K562 (cell line): ENCODE results near the gene ADAMTS15. TPM values are rescaled to one million over a fixed set of nuclear protein-coding genes. Genes with fewer than 3 reads are reported as not detected.

Experiments used
- ATAC-seq: fragments of 200-7000 bp; cut with Tn5 transposase; 3 replicates; pipeline ENCODE4 v1.9.1; 2020; ENCODE audit warnings: moderate library complexity
- BruUV-seq: library from RNA; stranded (reverse); fragments of 400-500 nt; replicated peaks from 2 replicates; lab custom pipeline; 2021; lab: Mats Ljungman, UMichigan
- CTCF ChIA-PET: fragments of 300-600 bp; formaldehyde crosslinking; extraction: SDS; loops from one replicate; lab custom pipeline; 2021; ENCODE audit warnings: low intra/inter-chr PET ratio; lab: Yijun Ruan, JAX
- POLR2A ChIA-PET: fragments of 300-600, 350-650 bp; sonication (Branson Sonifier 250); formaldehyde crosslinking; extraction: SDS; loops from one replicate; lab custom pipeline; 2021; ENCODE audit warnings: antibody characterized with exemption, inconsistent platforms; lab: Yijun Ruan, JAX
- DNase-seq, 4 experiments: peaks; one replicate each; pipeline versions ENCODE4 v3.0.0 to v3.0.0-alpha.2; 2011 to 2018; ENCODE audit warnings: low spot score in 3 of 4, mixed read lengths in 3 of 4; ENCODE audit errors: extremely low read depth in 1 of 4
- FAIRE-seq: peaks from 2 replicates; lab custom pipeline; 2011; peaks lifted over from hg19 to GRCh38; lab: Jason Lieb, UNC
- H2AFZ ChIP-seq: 2 replicates; pipeline ENCODE4 v1.6.0; 2011; ENCODE audit warnings: low read depth, low read length, control low read depth, inconsistent platforms
- H3K27ac ChIP-seq: fragments of 200-600 bp; 3 replicates; pipeline ENCODE4 v1.8.0; 2011; ENCODE audit warnings: low read depth, mild to moderate bottlenecking, control low read depth, inconsistent platforms, low read length, moderate library complexity, mixed read lengths; ENCODE audit errors: extremely low read depth
- H3K27me3 ChIP-seq, 2 experiments: fragments of 300-600 bp in 1 of 2; 2 replicates in 1 of 2; 3 replicates in 1 of 2; pipeline versions ENCODE4 v1.6.0 to v1.8.0; 2011; ENCODE audit warnings: inconsistent platforms in 2 of 2, low read length in 2 of 2, mild to moderate bottlenecking in 1 of 2, mixed read lengths in 1 of 2, moderate library complexity in 1 of 2; ENCODE audit not compliant: control insufficient read depth in 2 of 2, insufficient read depth in 2 of 2
- H3K36me3 ChIP-seq: fragments of 300-600 bp; 3 replicates; pipeline ENCODE4 v1.8.0; 2011; ENCODE audit warnings: mild to moderate bottlenecking, low read length, inconsistent platforms; ENCODE audit not compliant: control insufficient read depth, insufficient read depth
- H3K4me1 ChIP-seq, 2 experiments: fragments of 200-600 bp in 1 of 2; replicated peaks in 1 of 2; 2 replicates in 1 of 2; 3 replicates in 1 of 2; pipeline versions ENCODE4 v1.5.1 to v1.8.0; 2011; ENCODE audit warnings: inconsistent platforms in 2 of 2, low read length in 2 of 2, mild to moderate bottlenecking in 1 of 2, mixed read lengths in 1 of 2, moderate library complexity in 1 of 2; ENCODE audit not compliant: control insufficient read depth in 2 of 2, insufficient read depth in 2 of 2
- H3K4me2 ChIP-seq: 2 replicates; pipeline ENCODE4 v1.6.1; 2011; ENCODE audit warnings: low read length, control low read depth, inconsistent platforms, mixed read lengths; ENCODE audit not compliant: insufficient read depth
- H3K4me3 ChIP-seq: fragments of 200-600 bp; sonication (generic), shearing (Covaris generic); 2 replicates; pipeline ENCODE4 v1.5.1; 2016; ENCODE audit warnings: control low read depth, inconsistent platforms
- H3K79me2 ChIP-seq: fragments of 200-600 bp; 3 replicates; pipeline ENCODE4 v1.8.0; 2011; ENCODE audit warnings: low read length, inconsistent platforms; ENCODE audit not compliant: control insufficient read depth, insufficient read depth
- H3K9ac ChIP-seq, 2 experiments: 2 replicates each; pipeline versions ENCODE4 v1.6.0 to v1.6.1; 2011; ENCODE audit warnings: low read depth in 2 of 2, low read length in 2 of 2, control low read depth in 1 of 2, inconsistent platforms in 1 of 2, mild to moderate bottlenecking in 1 of 2, mixed read lengths in 1 of 2; ENCODE audit not compliant: insufficient read depth in 1 of 2
- H3K9me1 ChIP-seq: one replicate; pipeline ENCODE4 v1.6.0; 2011; ENCODE audit warnings: inconsistent platforms, mild to moderate bottlenecking, low read length, moderate library complexity; ENCODE audit not compliant: control insufficient read depth, insufficient read depth
- H3K9me3 ChIP-seq: replicated peaks from 2 replicates; pipeline ENCODE4 v1.5.1; 2011; ENCODE audit warnings: low read depth, low read length, inconsistent platforms; ENCODE audit not compliant: control insufficient read depth, insufficient read depth
- H4K20me1 ChIP-seq: replicated peaks from 2 replicates; pipeline ENCODE4 v1.6.1; 2011; ENCODE audit warnings: low read length, inconsistent platforms, mixed read lengths; ENCODE audit not compliant: control insufficient read depth, insufficient read depth
- ELF4 ChIP-seq: fragments of 450-650 bp; formaldehyde crosslinking; IDR thresholded peaks from 2 replicates; pipeline ENCODE4 v1.4.0; 2022; ENCODE audit warnings: missing genetic modification characterization
- HDAC6 ChIP-seq: IDR thresholded peaks from 2 replicates; pipeline ENCODE4 v1.6.1; 2012; ENCODE audit warnings: low read depth, mild to moderate bottlenecking, control low read depth, inconsistent platforms, low read length, moderate library complexity
- HSF4 ChIP-seq: fragments of 250-450 bp; sonication (Bioruptor Pico); IDR thresholded peaks from 2 replicates; pipeline ENCODE4 v2.1.2; 2022; ENCODE audit warnings: mild to moderate bottlenecking, moderate library complexity, borderline replicate concordance
- POLR2A ChIP-seq: fragments of 450-650 bp; conservative IDR thresholded peaks from 2 replicates; pipeline ENCODE4 v1.6.1; 2016
- POLR2G ChIP-seq: fragments of 200-400 bp; formaldehyde crosslinking; IDR thresholded peaks from 2 replicates; pipeline ENCODE4 v1.6.1; 2017; ENCODE audit warnings: low read depth, mild to moderate bottlenecking, antibody characterized with exemption, low read length, moderate library complexity
- ZKSCAN1 ChIP-seq: fragments of 150-350 bp; IDR thresholded peaks from 2 replicates; pipeline ENCODE4 v1.6.1; 2016; ENCODE audit warnings: low read depth, low read length
- ZNF280B ChIP-seq: fragments of 250-450 bp; sonication (Bioruptor Pico); IDR thresholded peaks from 2 replicates; pipeline ENCODE4 v1.5.1; 2021; ENCODE audit warnings: mild to moderate bottlenecking
- ZNF311 ChIP-seq: fragments of 250-450 bp; sonication (Bioruptor Pico); IDR thresholded peaks from 2 replicates; pipeline ENCODE4 v1.4.0; 2020; ENCODE audit warnings: mild to moderate bottlenecking, moderate library complexity
- ZNF57 ChIP-seq: fragments of 450-650 bp; formaldehyde crosslinking; IDR thresholded peaks from 2 replicates; pipeline ENCODE4 v1.4.0; 2020; ENCODE audit warnings: mild to moderate bottlenecking, moderate library complexity
- ZNF696 ChIP-seq: fragments of 250-450 bp; sonication (Bioruptor Pico); conservative IDR thresholded peaks from 2 replicates; pipeline ENCODE4 v1.4.0; 2020; ENCODE audit warnings: mild to moderate bottlenecking, moderate library complexity
- WGBS: fragments of 100-300 bp; shearing (Covaris generic); methylation state at CpG from one replicate; pipeline ENCODE4 v1.1.6; 2016; ENCODE audit warnings: low coverage, mixed read lengths; ENCODE audit not compliant: insufficient coverage; ENCODE audit errors: missing lambda C conversion rate; 5-methylcytosine and 5-hydroxymethylcytosine counted together
- in situ Hi-C: fragments of 300-500 bp; cut with MboI; formaldehyde crosslinking; loops from 4 replicates; pipeline ENCODE4 v1.15.0; 2018; ENCODE audit warnings: inconsistent platforms, mixed read lengths
- intact Hi-C: fragments of 100-400 bp; cut with micrococcal nuclease; formaldehyde crosslinking; loops from 2 replicates; pipeline ENCODE4 v1.14.2; 2022
- polyA plus RNA-seq, 8 experiments: library from polyadenylated mRNA; depleted of rRNA in 4 of 8; stranded (reverse) in 5 of 8; unstranded in 3 of 8; fragments of >200 nt; fragmentation: Nextera tagmentation in 2 of 8; fragmentation: Illumina TruSeq in 1 of 8; extraction: Ambion mirVana in 2 of 8; extraction: Trizol in 1 of 8; gene quantifications; 2 replicates each; pipeline versions ENCODE4 v1.2.1 to v1.2.3, GENCODE V29; 2011 to 2014; ENCODE audit warnings: inconsistent platforms in 1 of 8, missing spikeins in 1 of 8
- total RNA-seq, 7 experiments: library from RNA; depleted of rRNA in 6 of 7; stranded (reverse); fragments of >200 nt in 6 of 7; fragmentation: Illumina TruSeq in 2 of 7; extraction: Trizol in 2 of 7; gene quantifications; 2 replicates each; pipeline versions ENCODE4 v1.2.1 to v1.2.3, GENCODE V29; 2011 to 2021; ENCODE audit warnings: low replicate concordance in 1 of 7
- TF ChIP-seq, protein P1 (sequence below): IDR thresholded peaks from 2 replicates; pipeline ENCODE4 v1.6.1; 2011; ENCODE audit warnings: borderline replicate concordance, low read depth, mild to moderate bottlenecking, moderate library complexity, low read length; ENCODE audit not compliant: insufficient read depth, poor library complexity, severe bottlenecking

ADAMTS15 gene
- total and polyA plus RNA-seq, 9 of the 15 experiments (the other 6 are each of a cell fraction or from before 2014, with no cell fraction given) = 0.04 TPM; not detected in 8

GRCh38 chr11:130458410-130458729, 9.9 kb downstream of the ADAMTS15 start:
- Histone ChIP-seq H3K9ac (no peak overlapping the region), H3K27me3 (peaks cover 25 to 73% of the 10 kb centered on the region in 2 experiments; a peak in 4 of 5 replicates), H3K9me3 (no peaks in the 10 kb centered on the region), H4K20me1 (no peaks in the 10 kb centered on the region), H3K4me2 (no peak overlapping the region), H3K9me1 (no peaks in the 10 kb centered on the region), H3K36me3 (no peaks in the 10 kb centered on the region), H3K4me3 (no peak overlapping the region), H3K79me2 (no peaks in the 10 kb centered on the region), H2AFZ (no peak overlapping the region), H3K27ac (no peak overlapping the region), H3K4me1 (no peaks in the 10 kb centered on the region)
- TF ChIP-seq POLR2G = no peak
- no peak for FAIRE-seq
- 0% methylated on average over 4 of the region's 4 CpGs for WGBS
- CTCF ChIA-PET = no interaction called here
- in situ Hi-C loops = no loop called here
- DNase-seq = no peak
- no peak for ATAC-seq
- intact Hi-C loops = no loop called here
- BruUV-seq = no TSS peak
- POLR2A ChIA-PET = no interaction called here

- intact Hi-C loops = no loop called here
- Histone ChIP-seq H3K36me3 (no peaks in the 10 kb centered on the region), H4K20me1 (no peaks in the 10 kb centered on the region), H3K4me1 (no peaks in the 10 kb centered on the region), H3K4me2 (no peak overlapping the region), H3K27ac (no peak overlapping the region), H3K9me1 (no peaks in the 10 kb centered on the region), H3K9ac (no peak overlapping the region), H3K9me3 (no peaks in the 10 kb centered on the region), H3K79me2 (no peaks in the 10 kb centered on the region), H3K27me3 (peaks cover 25 to 81% of the 10 kb centered on the region in 2 experiments; a peak in 4 of 5 replicates), H3K4me3 (no peak overlapping the region), H2AFZ (no peak overlapping the region)
- no peak for TF ChIP-seq ZNF57 (CRISPR knock-in tag)
- TF ChIP-seq ELF4 (CRISPR knock-in tag) = no peak
- no peak for TF ChIP-seq ZNF696 (CRISPR knock-in tag)
- no peak for TF ChIP-seq HSF4
- no peak for TF ChIP-seq ZNF280B (CRISPR knock-in tag)
- TF ChIP-seq HDAC6 = no peak
- TF ChIP-seq ZNF311 (CRISPR knock-in tag) = no peak
- TF ChIP-seq, protein P1, sequence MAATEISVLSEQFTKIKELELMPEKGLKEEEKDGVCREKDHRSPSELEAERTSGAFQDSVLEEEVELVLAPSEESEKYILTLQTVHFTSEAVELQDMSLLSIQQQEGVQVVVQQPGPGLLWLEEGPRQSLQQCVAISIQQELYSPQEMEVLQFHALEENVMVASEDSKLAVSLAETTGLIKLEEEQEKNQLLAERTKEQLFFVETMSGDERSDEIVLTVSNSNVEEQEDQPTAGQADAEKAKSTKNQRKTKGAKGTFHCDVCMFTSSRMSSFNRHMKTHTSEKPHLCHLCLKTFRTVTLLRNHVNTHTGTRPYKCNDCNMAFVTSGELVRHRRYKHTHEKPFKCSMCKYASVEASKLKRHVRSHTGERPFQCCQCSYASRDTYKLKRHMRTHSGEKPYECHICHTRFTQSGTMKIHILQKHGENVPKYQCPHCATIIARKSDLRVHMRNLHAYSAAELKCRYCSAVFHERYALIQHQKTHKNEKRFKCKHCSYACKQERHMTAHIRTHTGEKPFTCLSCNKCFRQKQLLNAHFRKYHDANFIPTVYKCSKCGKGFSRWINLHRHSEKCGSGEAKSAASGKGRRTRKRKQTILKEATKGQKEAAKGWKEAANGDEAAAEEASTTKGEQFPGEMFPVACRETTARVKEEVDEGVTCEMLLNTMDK = no peak
- no peak for TF ChIP-seq POLR2A
- TF ChIP-seq ZKSCAN1 = no peak
- WGBS = 1% methylated on average over 6 of the region's 7 CpGs
- POLR2A ChIA-PET = no interaction called here
- CTCF ChIA-PET = no interaction called here
- no peak for FAIRE-seq
- BruUV-seq = no TSS peak
- in situ Hi-C loops = no loop called here
- ATAC-seq = no peak
- no peak for DNase-seq
These were observed 11.1 kb downstream of the ADAMTS15 start for GRCh38 chr11:130459521-130459920.
